Peyer's patch (tissue), 4 donors: ENCODE measurements around the gene LRRC70.

Experiments used
- CTCF ChIP-seq, 6 experiments: fragments of 450-650 bp in 4 of 6; fragments of 200-600 bp in 2 of 6; sonication (generic) in 1 of 6; IDR thresholded peaks; one replicate each; pipeline ENCODE4 v1.5.1; 2017 to 2019; ENCODE audit warnings: antibody characterized with exemption in 6 of 6, mild to moderate bottlenecking in 3 of 6, moderate library complexity in 1 of 6
- POLR2A ChIP-seq, 2 donors: fragments of 450-650 bp; IDR thresholded peaks; one replicate each; pipeline ENCODE4 v1.5.1; 2017; ENCODE audit warnings: antibody characterized with exemption in 2 of 2, mild to moderate bottlenecking in 2 of 2, moderate library complexity in 2 of 2

GRCh38 chr5:62577488-62577887, 1.1 kb upstream of the LRRC70 start:
- no peak for TF ChIP-seq POLR2A (IDR thresholded peaks at IDR 0.05)
- TF ChIP-seq CTCF (IDR thresholded peaks at IDR 0.05): no peak
